ENCODE results near the gene SORBS2. TPM values are rescaled to one million over a fixed set of nuclear protein-coding genes. Genes with fewer than 3 reads are reported as not detected.

Gene SORBS2
- total and polyA plus RNA-seq, 12 donors: 175 to 3,169 (median 1,523) TPM

DNA sequence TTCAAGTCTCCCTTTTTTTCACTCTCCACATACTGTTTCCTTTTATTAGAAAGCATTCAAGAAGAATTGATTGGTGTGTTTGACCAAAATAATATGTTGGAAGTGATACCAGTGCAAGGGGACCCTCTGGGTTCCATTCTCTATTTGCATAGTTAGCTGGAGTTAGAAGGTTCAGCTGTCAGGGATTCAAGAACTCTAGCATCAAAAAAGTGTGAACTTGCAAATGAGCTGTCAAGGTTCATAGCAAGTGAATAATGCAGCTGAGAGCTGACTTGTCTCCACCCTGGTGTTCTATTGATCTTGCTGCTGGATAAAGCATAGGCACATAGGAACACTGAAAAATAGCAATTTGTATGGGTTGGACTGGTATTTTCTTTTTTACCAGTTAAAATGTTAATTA lies 73.2 kb downstream of the SORBS2 start:
- Histone ChIP-seq H3K27me3 (no peaks in the 10 kb centered on the region), H3K4me1 (peaks cover 15 to 96% (median 74%) of the 10 kb centered on the region in 9 donors), H3K27ac (peak overlapping the region in 5 of 10 donors; percentile 30 to 73 (median 57)), H3K9me3 (no peaks in the 10 kb centered on the region), H3K36me3 (peaks cover 0 to 13% (median 0%) of the 10 kb centered on the region in 9 donors), H3K4me3 (peak overlapping the region in 1 of 10 donors; percentile 31)
- no peak for DNase-seq
- TF ChIP-seq, protein P1, sequence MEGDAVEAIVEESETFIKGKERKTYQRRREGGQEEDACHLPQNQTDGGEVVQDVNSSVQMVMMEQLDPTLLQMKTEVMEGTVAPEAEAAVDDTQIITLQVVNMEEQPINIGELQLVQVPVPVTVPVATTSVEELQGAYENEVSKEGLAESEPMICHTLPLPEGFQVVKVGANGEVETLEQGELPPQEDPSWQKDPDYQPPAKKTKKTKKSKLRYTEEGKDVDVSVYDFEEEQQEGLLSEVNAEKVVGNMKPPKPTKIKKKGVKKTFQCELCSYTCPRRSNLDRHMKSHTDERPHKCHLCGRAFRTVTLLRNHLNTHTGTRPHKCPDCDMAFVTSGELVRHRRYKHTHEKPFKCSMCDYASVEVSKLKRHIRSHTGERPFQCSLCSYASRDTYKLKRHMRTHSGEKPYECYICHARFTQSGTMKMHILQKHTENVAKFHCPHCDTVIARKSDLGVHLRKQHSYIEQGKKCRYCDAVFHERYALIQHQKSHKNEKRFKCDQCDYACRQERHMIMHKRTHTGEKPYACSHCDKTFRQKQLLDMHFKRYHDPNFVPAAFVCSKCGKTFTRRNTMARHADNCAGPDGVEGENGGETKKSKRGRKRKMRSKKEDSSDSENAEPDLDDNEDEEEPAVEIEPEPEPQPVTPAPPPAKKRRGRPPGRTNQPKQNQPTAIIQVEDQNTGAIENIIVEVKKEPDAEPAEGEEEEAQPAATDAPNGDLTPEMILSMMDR (IDR thresholded peaks at IDR 0.05): no peak
- intact Hi-C loops (cut with DNase I): loop anchor here in 1 of 10 donors (5.0 kb wide), 1 partner anchor 82 kb away; no protein-coding TSS in a partner anchor
- ATAC-seq: no peak

DNA sequence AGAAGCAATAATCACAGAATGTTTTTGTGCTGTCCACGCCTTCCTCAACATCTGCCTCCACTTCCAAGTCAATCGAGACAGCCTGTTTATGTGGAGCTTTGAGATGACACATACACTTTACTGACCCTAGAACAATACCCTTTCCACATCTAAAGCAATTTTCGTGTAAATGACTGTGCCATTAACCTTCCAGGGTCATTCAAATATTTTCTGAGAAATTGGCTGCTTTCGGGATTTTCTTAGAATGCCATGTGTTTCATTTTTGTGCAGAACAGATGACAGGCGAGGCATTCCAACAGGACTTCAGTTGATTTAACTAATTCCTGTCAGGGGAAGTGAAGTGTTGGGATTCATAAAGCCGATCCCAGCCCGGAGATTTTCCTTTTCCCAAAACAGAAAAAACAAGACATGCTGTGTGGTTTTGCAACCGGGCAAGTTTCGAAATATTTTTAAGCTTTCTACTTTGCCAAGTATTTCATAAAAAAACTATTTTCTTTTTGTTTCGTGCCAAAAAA lies 73.9 kb downstream of the SORBS2 start:
- TF ChIP-seq, protein P1 (IDR thresholded peaks at IDR 0.05): no peak
- no peak for DNase-seq
- H3K4me3 ChIP-seq: peak overlapping the region in 6 of 10 donors; percentile 0 to 36 (median 24)
- H3K4me1 ChIP-seq: peaks cover 15 to 96% (median 72%) of the 10 kb centered on the region in 9 donors
- intact Hi-C loops (cut with DNase I): loop anchor here in 1 of 10 donors (5.0 kb wide), 1 partner anchor 81 kb away; no protein-coding TSS in a partner anchor
- no peaks in the 10 kb centered on the region for H3K27me3 ChIP-seq
- peak in 3 of 8 donors; percentile 4 to 47 (median 34) for ATAC-seq
- H3K36me3 ChIP-seq: peaks cover 0 to 19% (median 0%) of the 10 kb centered on the region in 9 donors
- no peaks in the 10 kb centered on the region for H3K9me3 ChIP-seq
- H3K27ac ChIP-seq: peak overlapping the region in 9 of 10 donors; percentile 10 to 76 (median 57)
- WGBS, 2 donors: 20 to 34% methylated on average over 10 of the region's 10 CpGs

DNA sequence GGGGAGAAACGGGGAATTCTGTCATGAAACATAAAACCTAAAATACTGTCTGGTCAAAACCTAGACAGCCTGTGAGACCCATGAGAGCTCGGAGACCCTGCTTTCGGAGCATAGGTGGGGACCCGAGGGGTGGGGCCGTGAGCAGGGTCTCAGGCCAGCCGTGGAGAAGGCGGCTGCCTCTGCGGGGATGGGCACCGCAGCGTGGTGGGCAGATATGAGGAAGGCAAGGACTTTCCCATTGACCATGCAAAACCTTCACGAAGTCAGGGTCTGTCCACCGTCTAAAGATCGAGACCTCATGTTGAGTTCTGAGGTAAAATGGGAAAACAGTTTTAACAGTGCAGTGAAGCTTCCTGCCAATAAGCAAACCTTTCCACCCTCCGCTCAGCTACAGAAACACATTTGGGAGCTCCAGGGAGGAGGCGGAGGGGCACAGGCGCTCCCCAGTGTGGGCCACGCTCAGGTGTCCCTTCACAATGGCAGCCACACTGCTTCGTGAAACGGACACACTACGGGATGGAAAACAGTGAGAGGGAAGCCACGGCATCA lies 74.4 kb downstream of the SORBS2 start:
- ATAC-seq (peak in 4 of 8 donors; percentile 6 to 30 (median 17)), DNase-seq (no peak)
- no peaks in the 10 kb centered on the region for H3K27me3 ChIP-seq
- intact Hi-C loops (cut with DNase I): loop anchor here in 1 of 10 donors (5.0 kb wide), 1 partner anchor 80 kb away; no protein-coding TSS in a partner anchor
- peaks cover 12 to 96% (median 68%) of the 10 kb centered on the region in 9 donors for H3K4me1 ChIP-seq
- peak overlapping the region in 9 of 10 donors; percentile 10 to 76 (median 57) for H3K27ac ChIP-seq
- 47 to 51% methylated on average over 21 of the region's 21 CpGs for WGBS, 2 donors
- H3K4me3 ChIP-seq: peak overlapping the region in 6 of 10 donors; percentile 0 to 36 (median 24)
- TF ChIP-seq, protein P1 (IDR thresholded peaks at IDR 0.05): no peak
- H3K9me3 ChIP-seq: no peaks in the 10 kb centered on the region
- H3K36me3 ChIP-seq: peaks cover 0 to 17% (median 4%) of the 10 kb centered on the region in 9 donors

DNA sequence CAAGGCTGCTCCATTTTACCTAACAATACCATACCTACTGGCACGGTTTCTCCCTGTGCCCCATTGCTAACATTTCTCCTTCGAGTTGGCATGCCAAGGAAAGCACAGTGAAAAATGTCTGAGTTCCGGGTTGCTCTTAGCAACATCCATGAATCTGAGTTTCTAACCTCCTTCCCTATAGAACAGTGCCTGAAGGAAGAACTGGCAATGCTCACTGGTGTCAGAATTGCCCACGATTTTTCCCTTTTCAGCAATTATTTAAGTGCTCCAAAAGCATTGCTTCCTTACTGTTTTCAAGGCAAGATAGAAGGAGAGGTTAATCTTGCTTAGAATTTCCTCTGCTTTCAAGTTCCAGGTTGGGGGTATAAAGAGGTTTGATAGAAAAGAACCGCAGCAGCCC lies 75.1 kb downstream of the SORBS2 start:
- Histone ChIP-seq H3K27me3 (no peaks in the 10 kb centered on the region), H3K4me1 (peaks cover 8 to 96% (median 70%) of the 10 kb centered on the region in 9 donors), H3K27ac (peak overlapping the region in 7 of 10 donors; percentile 18 to 73 (median 42)), H3K4me3 (no peak overlapping the region), H3K36me3 (peaks cover 0 to 24% (median 4%) of the 10 kb centered on the region in 9 donors), H3K9me3 (no peaks in the 10 kb centered on the region)
- ATAC-seq: no peak
- 41 to 66% methylated on average over 5 of the region's 5 CpGs for WGBS, 2 donors
- TF ChIP-seq, protein P1 (IDR thresholded peaks at IDR 0.05): no peak
- no peak for DNase-seq
- intact Hi-C loops (cut with DNase I): loop anchor here in 1 of 10 donors (5.0 kb wide), 1 partner anchor 80 kb away; no protein-coding TSS in a partner anchor

Measured in heart right ventricle (tissue), 16 donors.